Activated CD8-positive, alpha-beta T cell treated with anti-CD3 and anti-CD28 coated beads, Interleukin-2, amount 10 ng/mL, durations not matched to agents 7 days and 5 days (primary cell): Measurements from ENCODE around the gene AKR1B1. TPM values are rescaled to one million over a fixed set of nuclear protein-coding genes. Genes with fewer than 3 reads are reported as not detected.

ENCODE experiments used
- ATAC-seq: fragments of 150-1000 bp; cut with Tn5 transposase; one replicate; pipeline ENCODE4 v1.10.0; 2021; ENCODE audit warnings: moderate library complexity
- CTCF ChIA-PET: fragments of 350-600 bp; sonication (Branson Sonifier 250); formaldehyde crosslinking; loops from one replicate; lab custom pipeline; 2021; ENCODE audit warnings: antibody characterized with exemption; lab: Charles Lee
- POLR2A ChIA-PET: fragments of 350-600 bp; sonication (Branson Sonifier 250); formaldehyde crosslinking; loops from one replicate; lab custom pipeline; 2021; ENCODE audit warnings: antibody characterized with exemption; lab: Charles Lee
- DNase-seq: peaks from one replicate; pipeline ENCODE4 v3.0.0-alpha.2; 2020
- H3K27ac Mint-ChIP-seq: one replicate; pipeline ENCODE4 v1.8.0; 2021; ENCODE audit warnings: mild to moderate bottlenecking, mixed read lengths
- H3K27me3 Mint-ChIP-seq: one replicate; pipeline ENCODE4 v1.8.0; 2021; ENCODE audit warnings: low read depth, mixed read lengths
- H3K36me3 Mint-ChIP-seq: one replicate; pipeline ENCODE4 v1.8.0; 2021; ENCODE audit warnings: low read depth, mixed read lengths
- H3K4me1 Mint-ChIP-seq: one replicate; pipeline ENCODE4 v1.8.0; 2021; ENCODE audit warnings: low read depth, mixed read lengths
- H3K4me3 Mint-ChIP-seq: one replicate; pipeline ENCODE4 v1.8.0; 2021; ENCODE audit warnings: mild to moderate bottlenecking, mixed read lengths
- H3K9me3 Mint-ChIP-seq: one replicate; pipeline ENCODE4 v1.8.0; 2022; ENCODE audit warnings: mixed read lengths; ENCODE audit not compliant: insufficient read depth
- total RNA-seq, 2 experiments: library from RNA; stranded (reverse); gene quantifications; one replicate each; pipeline ENCODE4 v1.2.3, GENCODE V29; 2021

AKR1B1 gene
- total RNA-seq, 2 experiments from 2014 or later: 99.8 to 101 TPM

- POLR2A ChIA-PET: interaction anchor here (0.8 kb wide), 1 partner anchor 15 kb away, joined by 3 read pairs; no protein-coding TSS in a partner anchor
- ATAC-seq (no peak), DNase-seq (no peak)
- Mint-ChIP-seq H3K4me1 (no peaks in the 10 kb centered on the region), H3K27ac (peak overlapping the region; percentile 6), H3K9me3 (no peaks in the 10 kb centered on the region), H3K4me3 (no peak overlapping the region), H3K36me3 (peaks cover 55% of the 10 kb centered on the region), H3K27me3 (no peaks in the 10 kb centered on the region)
- CTCF ChIA-PET: interaction anchor here (1.0 to 1.5 kb wide), 2 partner anchors 10 to 11 kb away, joined by 3 to 4 read pairs; no protein-coding TSS in a partner anchor
Observed at GRCh38 chr7:134443396-134444070, 15.4 kb downstream of the AKR1B1 start.

GRCh38 chr7:134442441-134443220 lies 16.3 kb downstream of the AKR1B1 start:
- DNase-seq: no peak
- no peaks in the 10 kb centered on the region for H3K9me3 Mint-ChIP-seq
- no peak for ATAC-seq
- no peaks in the 10 kb centered on the region for H3K27me3 Mint-ChIP-seq
- H3K4me1 Mint-ChIP-seq: no peaks in the 10 kb centered on the region
- ChIA-PET POLR2A (no interaction called here), CTCF (interaction anchor here (1.5 kb wide), 1 partner anchor 10 kb away, joined by 9 read pairs; no protein-coding TSS in a partner anchor)
- no peak overlapping the region for H3K27ac Mint-ChIP-seq
- peaks cover 52% of the 10 kb centered on the region for H3K36me3 Mint-ChIP-seq
- H3K4me3 Mint-ChIP-seq: no peak overlapping the region

GRCh38 chr7:134441264-134441663 lies 17.6 kb downstream of the AKR1B1 start:
- ATAC-seq (no peak), DNase-seq (no peak)
- Mint-ChIP-seq H3K27me3 (peaks cover under 1% of the 10 kb centered on the region), H3K4me3 (no peak overlapping the region), H3K9me3 (no peaks in the 10 kb centered on the region), H3K4me1 (no peaks in the 10 kb centered on the region), H3K27ac (no peak overlapping the region), H3K36me3 (peaks cover 47% of the 10 kb centered on the region)
- POLR2A ChIA-PET: no interaction called here
- CTCF ChIA-PET: interaction anchor here (0.9 to 1.2 kb wide), 2 partner anchors 9 to 15 kb away, joined by 4 read pairs; no protein-coding TSS in a partner anchor

- Mint-ChIP-seq H3K9me3 (no peaks in the 10 kb centered on the region), H3K4me1 (no peaks in the 10 kb centered on the region), H3K27me3 (peaks cover 3% of the 10 kb centered on the region), H3K4me3 (no peak overlapping the region), H3K36me3 (peaks cover 42% of the 10 kb centered on the region), H3K27ac (no peak overlapping the region)
- DNase-seq (no peak), ATAC-seq (no peak)
- POLR2A ChIA-PET: no interaction called here
- CTCF ChIA-PET: interaction anchor here (0.9 to 1.2 kb wide), 2 partner anchors 8 to 16 kb away, joined by 4 read pairs; no protein-coding TSS in a partner anchor
Observed at GRCh38 chr7:134440476-134440875, 18.4 kb downstream of the AKR1B1 start.

- POLR2A ChIA-PET: no interaction called here
- Mint-ChIP-seq H3K27ac (no peak overlapping the region), H3K36me3 (peaks cover 39% of the 10 kb centered on the region), H3K9me3 (no peaks in the 10 kb centered on the region), H3K4me1 (no peaks in the 10 kb centered on the region), H3K4me3 (no peak overlapping the region), H3K27me3 (peaks cover 3% of the 10 kb centered on the region)
- ATAC-seq (no peak), DNase-seq (no peak)
- CTCF ChIA-PET: interaction anchor here (1.2 kb wide), 1 partner anchor 8 kb away, joined by 4 read pairs; no protein-coding TSS in a partner anchor
Observed at GRCh38 chr7:134440067-134440466, 18.8 kb downstream of the AKR1B1 start.

GRCh38 chr7:134438946-134439345 lies 20.0 kb downstream of the AKR1B1 start:
- DNase-seq: no peak
- Mint-ChIP-seq H3K36me3 (peaks cover 30% of the 10 kb centered on the region), H3K9me3 (no peaks in the 10 kb centered on the region), H3K4me3 (no peak overlapping the region), H3K4me1 (no peaks in the 10 kb centered on the region), H3K27ac (no peak overlapping the region), H3K27me3 (peaks cover 3% of the 10 kb centered on the region)
- ChIA-PET CTCF (no interaction called here), POLR2A (no interaction called here)
- no peak for ATAC-seq

GRCh38 chr7:134435161-134435920 lies 23.6 kb downstream of the AKR1B1 start:
- ChIA-PET CTCF (interaction anchor here (0.6 to 1.3 kb wide), 4 partner anchors 24 to 110 kb away, joined by 3 to 4 read pairs (median 3); partner anchors contain the start of gene AKR1B1), POLR2A (no interaction called here)
- DNase-seq: no peak
- Mint-ChIP-seq H3K36me3 (peaks cover 10% of the 10 kb centered on the region), H3K27me3 (peaks cover 3% of the 10 kb centered on the region), H3K27ac (no peak overlapping the region), H3K4me1 (peaks cover 18% of the 10 kb centered on the region), H3K4me3 (no peak overlapping the region), H3K9me3 (no peaks in the 10 kb centered on the region)
- no peak for ATAC-seq

GRCh38 chr7:134434701-134435100 lies 24.2 kb downstream of the AKR1B1 start:
- ChIA-PET POLR2A (no interaction called here), CTCF (interaction anchor here (1.3 kb wide), 1 partner anchor 24 kb away, joined by 3 read pairs; the partner anchor contains the start of gene AKR1B1)
- Mint-ChIP-seq H3K27me3 (peaks cover 3% of the 10 kb centered on the region), H3K36me3 (peaks cover 4% of the 10 kb centered on the region), H3K4me3 (no peak overlapping the region), H3K27ac (no peak overlapping the region), H3K9me3 (no peaks in the 10 kb centered on the region), H3K4me1 (peaks cover 18% of the 10 kb centered on the region)
- DNase-seq: no peak
- ATAC-seq: no peak

GRCh38 chr7:134433430-134433829 lies 25.5 kb downstream of the AKR1B1 start:
- ATAC-seq (no peak), DNase-seq (no peak)
- ChIA-PET POLR2A (interaction anchor here (1.0 to 1.2 kb wide), 2 partner anchors 114 to 117 kb away, joined by 3 to 4 read pairs; partner anchors contain the start of gene SLC35B4), CTCF (interaction anchor here (0.7 to 6.0 kb wide), 31 partner anchors 9 to 552 kb away, joined by 3 to 99 read pairs (median 6); partner anchors contain the start of genes AGBL3, AKR1B1, AKR1B15 and BPGM)
- no peak overlapping the region for H3K4me3 Mint-ChIP-seq
- no peaks in the 10 kb centered on the region for H3K9me3 Mint-ChIP-seq
- peaks cover 3% of the 10 kb centered on the region for H3K27me3 Mint-ChIP-seq
- peaks cover under 1% of the 10 kb centered on the region for H3K36me3 Mint-ChIP-seq
- H3K4me1 Mint-ChIP-seq: peaks cover 18% of the 10 kb centered on the region
- H3K27ac Mint-ChIP-seq: no peak overlapping the region

- H3K4me1 Mint-ChIP-seq: peaks cover 18% of the 10 kb centered on the region
- H3K27me3 Mint-ChIP-seq: peaks cover 3% of the 10 kb centered on the region
- DNase-seq (peak; percentile 85), ATAC-seq (peak; percentile 98)
- H3K9me3 Mint-ChIP-seq: no peaks in the 10 kb centered on the region
- peak overlapping the region; percentile 73 for H3K4me3 Mint-ChIP-seq
- H3K27ac Mint-ChIP-seq: peak overlapping the region; percentile 85
- ChIA-PET POLR2A (interaction anchor here (0.7 to 1.2 kb wide), 3 partner anchors 115 to 716 kb away, joined by 3 to 4 read pairs (median 3); partner anchors contain the start of genes SLC35B4 and TMEM140), CTCF (interaction anchor here (0.7 to 6.0 kb wide), 47 partner anchors 8 to 553 kb away, joined by 3 to 99 read pairs (median 4); partner anchors contain the start of genes AGBL3, AKR1B1, AKR1B15 and BPGM)
- H3K36me3 Mint-ChIP-seq: no peaks in the 10 kb centered on the region
Observed at GRCh38 chr7:134432296-134433152, 26.4 kb downstream of the AKR1B1 start.
